GM18508 (cell line): ENCODE measurements around the gene PSMD14.
"Not testable (repeated sequence)": the region's sequence is repeated elsewhere in the genome, so short reads cannot be mapped to it uniquely, and the experiment has no call there.

ENCODE experiments used
- ATAC-seq: cut with Tn5 transposase; IDR thresholded peaks from one replicate; pipeline ENCODE4 v1.9.1; 2021; ENCODE audit warnings: moderate number of reproducible peaks; ENCODE audit not compliant: insufficient read depth, unreplicated experiment

PSMD14 gene

DNA sequence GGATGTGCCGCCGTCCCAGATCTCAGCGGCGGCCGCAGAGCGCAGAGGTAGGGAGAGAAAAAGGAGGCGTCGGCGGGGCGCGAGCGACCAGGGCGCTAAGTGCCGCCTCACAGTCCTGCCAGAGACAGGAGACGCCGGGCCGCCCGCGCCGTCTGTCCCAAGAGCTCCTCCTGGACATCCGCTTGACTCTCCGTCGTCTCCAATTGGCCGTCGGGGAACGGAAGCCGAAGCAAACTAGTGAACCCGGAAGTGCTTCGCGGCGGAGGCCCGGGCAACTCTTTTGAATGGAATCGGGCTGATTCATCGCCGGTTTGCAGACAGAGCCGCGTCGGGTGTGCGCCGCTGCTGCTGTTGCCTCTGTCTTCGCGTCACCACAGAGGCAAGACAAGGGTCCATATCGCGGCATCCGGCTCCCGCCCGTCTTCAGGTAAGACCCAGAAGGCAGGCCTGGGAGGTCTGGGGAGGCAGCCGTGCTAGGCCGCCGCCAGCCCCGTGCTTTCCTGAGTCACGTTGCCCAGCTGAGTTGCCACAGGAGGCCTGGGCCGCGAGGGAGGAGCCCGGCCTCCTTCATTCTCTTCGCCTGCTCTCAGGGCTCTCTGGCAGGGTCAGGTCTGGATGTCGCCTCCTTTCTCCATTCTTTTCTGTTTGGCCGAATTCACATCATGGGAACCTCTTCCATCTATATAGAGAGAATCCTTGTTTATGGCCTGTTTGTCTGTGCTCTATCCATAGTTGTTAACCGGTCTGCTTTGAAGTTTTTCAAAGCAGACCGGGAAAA lies at the start of gene PSMD14:
TSS of gene PSMD14 (plus strand) at position 248 of the 778 bp plus-strand sequence. CDS start 10,401 bp downstream, outside the sequence.
- peak; percentile 92 for ATAC-seq

DNA sequence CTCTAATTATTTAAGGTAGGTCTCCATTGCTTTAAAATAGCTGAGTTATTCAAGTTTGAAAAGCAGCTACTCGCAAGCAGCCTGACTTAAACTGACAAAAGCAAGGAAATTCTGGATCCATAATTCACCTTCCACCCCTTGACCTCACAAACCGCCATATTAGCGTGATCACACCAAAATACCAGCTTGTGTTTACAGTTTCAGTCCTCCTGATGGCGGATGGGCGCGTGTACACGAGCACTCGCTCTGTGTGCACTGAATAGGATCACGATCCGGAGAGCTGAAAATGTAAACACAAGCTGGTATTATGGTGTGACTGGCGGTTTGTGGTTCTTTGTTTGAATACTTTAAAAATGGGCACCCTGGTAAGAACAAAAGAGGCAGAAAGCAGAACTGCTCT lies 42.4 kb upstream of the PSMD14 start:
- ATAC-seq: no peak

DNA sequence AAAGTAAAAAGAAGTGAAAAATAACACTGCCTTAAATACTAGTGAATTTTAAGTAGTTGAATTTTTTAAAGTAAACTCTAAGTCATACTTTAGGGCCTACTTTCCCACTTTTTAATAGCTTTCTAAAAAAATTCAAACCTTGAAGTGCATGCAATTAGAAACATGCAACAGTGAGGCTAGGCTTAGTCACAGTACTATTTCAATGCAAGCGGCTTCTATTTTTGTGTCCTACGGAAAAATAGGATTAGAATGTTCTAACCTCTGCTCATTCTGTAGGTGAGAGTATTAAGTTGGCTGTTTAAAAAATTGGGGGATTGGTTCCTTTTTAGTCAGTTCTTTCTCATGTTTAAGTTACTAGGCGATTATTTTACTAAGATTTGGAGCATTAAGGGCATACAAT lies 39.1 kb upstream of the PSMD14 start:
- no peak for ATAC-seq

DNA sequence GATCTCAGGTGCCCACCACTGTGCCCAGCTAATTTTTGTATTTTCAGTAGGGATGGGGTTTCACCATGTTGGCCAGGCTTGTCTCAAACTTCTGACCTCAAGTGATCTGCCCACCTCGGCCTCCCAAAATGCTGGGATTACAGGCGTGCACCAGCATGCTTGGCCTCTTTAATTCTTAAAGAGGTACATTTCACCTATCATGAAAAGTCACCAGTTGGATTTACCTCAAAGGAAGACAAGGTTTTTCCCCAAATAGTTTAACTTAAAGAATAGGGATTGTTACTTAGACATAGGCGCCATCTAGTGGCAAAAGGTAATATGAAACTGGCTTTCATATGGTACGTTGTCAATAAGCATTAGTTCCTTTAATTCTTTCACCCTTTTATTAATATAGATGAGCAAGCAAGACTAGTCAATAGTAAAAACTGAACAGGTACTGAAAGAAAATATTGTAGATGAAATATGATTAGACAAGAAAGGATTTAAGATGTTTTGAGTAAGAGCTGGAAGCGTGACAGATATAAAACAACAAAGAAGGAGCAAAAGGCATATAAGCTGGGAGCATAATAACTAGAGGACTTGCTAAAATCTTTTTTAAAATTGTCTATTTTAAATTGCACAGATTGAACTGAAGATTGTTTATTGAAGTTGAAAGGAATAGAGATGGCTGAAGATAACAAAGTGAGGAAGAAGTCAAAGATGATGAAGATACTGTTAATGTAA lies 35.0 kb upstream of the PSMD14 start:
- ATAC-seq: peak; percentile 70

DNA sequence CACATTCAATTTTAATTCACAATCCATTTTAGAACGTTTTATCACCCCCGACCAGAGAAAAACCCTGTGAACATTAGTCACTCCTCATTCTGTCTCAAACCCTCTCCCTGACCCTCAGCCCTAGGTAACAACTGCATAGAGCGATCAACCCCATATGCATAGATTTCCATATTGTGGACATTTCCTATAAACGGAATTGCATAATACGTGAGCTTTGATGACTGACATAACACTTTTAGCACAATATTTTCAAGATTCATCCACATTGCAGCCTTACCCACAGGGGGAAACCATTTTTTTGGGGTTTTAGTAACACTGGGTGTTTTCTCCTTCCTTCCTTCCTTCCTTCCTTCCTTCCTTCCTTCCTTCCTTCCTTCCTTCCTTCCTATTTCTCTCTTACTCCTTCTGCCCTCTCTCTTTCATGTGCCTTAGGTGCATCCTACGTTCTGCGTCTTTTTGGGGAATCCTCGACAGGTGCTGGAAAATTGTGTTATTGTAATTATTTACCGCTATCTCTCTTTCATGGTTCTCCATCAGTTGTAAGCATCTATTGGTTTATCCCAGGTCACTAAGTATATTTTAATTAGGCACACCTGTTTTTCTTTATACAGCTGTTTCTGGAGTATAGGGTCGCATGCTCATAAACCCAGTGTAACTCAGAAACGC lies 29.5 kb upstream of the PSMD14 start:
- not testable (repeated sequence) for ATAC-seq

DNA sequence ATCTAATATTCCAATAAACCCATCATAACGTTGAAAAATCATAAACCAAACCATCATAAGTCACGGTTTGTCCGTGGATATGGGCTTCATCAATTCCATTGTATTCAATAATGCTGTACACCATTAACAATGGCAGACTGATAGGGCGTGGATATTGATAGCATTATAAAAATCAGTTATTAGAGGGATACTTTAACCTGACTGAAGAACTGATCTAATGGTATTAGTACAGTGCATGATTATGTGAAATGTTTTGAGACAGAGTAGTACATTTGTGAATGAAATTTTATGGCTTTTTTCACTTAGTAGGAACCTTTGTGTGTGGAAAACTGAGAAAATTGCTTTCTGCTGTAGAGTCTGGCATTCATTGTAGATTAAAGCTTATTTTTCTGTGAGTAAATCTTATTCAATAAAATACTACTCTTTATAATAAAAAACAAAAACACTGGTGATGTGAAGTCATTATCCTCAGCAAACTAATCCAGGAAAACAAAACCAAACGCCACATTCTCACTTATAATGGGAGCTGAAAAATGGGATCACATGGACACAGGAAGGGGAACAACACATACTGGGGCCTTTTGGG lies 28.9 kb upstream of the PSMD14 start:
- not testable (repeated sequence) for ATAC-seq

DNA sequence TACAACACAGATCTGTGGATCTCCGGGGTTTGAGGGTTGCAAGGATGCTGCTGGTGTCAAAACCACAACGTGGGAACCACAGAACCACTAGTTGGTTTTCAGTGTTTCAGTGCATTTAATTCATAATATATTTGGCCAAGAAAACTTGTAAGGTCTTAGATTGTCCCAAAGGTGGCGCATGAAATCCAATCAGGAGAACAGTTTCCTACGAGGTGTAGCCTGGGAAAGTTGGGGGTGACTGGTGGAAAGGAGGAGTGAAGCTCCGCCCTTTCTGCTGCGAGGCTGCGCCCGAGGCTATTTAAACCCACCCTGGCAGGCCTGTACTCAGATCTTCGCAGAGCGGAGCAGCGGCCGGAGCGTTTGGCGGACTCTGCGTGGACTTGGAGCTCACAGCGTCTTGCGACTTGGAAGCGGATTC lies 27.3 kb upstream of the PSMD14 start:
- ATAC-seq: not testable (repeated sequence)

DNA sequence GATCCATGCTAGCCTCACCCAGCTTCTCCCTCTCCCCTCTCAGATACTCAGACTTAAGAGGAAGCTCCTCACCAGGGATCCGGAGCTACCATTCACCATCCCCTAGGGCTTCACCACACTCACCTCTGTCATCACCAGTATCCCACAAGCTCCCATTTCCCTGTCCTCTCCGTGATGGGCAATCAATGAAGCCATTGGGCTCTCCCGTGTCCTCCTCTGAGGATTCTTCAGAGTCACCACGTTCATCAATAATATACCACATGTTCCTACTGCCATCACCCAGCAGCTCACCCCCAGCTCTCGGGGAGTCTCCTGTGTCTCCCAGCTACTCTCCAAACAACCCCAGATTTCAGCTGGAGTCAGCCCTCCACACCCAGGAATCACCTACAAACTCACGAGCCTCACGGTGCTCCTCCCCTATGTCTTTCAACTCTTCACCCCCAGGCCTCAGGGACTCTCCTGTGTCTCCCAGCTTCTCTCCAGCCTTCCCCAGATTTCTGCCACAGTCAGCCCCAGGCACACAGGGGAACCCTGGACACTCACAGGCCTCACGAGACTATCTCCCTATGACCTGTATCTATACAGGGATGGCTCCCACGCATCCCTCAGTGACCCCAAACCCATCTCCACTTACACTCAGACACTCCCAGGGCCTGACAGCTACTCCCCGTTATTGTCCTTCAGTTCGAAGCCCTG lies 26.5 kb upstream of the PSMD14 start:
- ATAC-seq: not testable (repeated sequence)

DNA sequence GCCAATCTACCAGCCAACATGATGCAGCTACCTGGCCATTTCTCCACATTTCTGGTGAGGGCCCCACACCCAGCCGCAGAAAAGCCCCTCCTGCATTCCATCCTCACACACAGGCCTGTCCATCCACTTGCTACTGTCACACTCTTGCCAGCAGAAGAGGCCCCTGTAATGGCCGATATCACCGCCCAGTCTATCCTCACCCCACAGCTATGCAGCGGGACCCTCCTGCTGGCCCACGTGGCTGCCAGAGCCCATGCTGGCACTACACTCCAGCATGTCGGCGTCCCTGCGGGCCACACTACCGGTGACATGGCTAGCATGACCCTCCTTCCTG lies 25.9 kb upstream of the PSMD14 start:
- ATAC-seq: not testable (repeated sequence)

DNA sequence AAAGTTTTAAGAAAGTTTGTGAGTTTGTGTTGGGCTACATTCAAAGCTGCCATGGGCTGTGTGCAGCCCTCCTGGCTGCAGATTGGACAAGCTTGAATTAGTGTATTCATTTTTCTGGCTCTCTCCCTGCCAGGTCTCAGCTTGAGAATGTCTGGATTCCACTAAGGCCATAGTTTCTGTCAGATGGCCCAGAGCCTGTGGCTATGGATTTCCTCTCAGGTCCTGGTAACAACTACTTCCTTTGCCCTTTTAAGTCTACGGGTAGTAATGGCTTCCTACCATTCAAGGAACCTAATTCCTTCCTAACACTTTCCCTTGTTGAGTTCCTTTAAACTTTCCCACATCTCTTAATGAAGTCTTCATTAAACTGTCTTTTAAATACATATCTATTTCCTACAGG lies 24.3 kb upstream of the PSMD14 start:
- no peak for ATAC-seq

DNA sequence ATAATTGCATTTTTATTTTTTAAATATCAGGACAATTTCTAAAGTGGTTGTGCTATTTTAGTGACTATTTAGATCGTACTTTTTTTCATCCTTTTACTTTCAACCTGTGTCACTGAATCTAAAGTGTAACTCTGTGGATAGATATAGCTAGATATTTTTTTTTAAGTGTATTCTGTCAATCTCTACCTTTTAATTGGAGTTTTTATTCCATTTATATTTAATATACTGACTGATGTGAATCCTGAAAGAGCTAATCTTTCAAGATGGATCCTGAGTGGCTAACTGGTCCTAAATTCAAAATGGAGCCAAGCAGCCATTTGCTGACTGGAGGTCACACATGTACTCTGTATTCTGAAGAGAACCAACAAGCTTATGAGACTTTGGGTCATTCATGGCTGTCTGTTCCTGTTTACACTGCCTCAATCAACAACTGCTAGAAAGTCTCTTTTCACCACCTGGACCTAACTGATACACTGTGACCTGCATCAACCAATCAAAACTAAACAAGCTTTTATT lies 4.6 kb upstream of the PSMD14 start:
- ATAC-seq: no peak

DNA sequence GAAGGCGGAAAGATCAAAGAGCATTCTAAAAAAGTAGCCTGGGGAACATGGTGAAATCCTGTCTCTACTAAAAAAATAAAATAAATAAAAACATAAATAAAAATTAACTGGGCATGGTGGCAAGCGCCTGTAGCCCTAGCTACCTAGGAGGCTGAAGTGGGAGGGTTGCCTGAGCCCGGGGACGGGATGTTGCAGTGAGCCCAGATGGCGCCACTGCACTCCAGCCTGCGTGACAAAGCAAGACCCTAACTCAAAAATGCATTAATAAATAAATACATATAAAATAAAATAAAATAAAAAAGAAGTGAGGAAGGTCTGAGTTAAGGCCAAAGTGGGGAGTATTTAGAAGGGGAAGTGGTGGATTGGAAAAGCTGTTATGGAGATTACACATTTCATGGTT lies 1.3 kb upstream of the PSMD14 start:
- ATAC-seq: no peak

DNA sequence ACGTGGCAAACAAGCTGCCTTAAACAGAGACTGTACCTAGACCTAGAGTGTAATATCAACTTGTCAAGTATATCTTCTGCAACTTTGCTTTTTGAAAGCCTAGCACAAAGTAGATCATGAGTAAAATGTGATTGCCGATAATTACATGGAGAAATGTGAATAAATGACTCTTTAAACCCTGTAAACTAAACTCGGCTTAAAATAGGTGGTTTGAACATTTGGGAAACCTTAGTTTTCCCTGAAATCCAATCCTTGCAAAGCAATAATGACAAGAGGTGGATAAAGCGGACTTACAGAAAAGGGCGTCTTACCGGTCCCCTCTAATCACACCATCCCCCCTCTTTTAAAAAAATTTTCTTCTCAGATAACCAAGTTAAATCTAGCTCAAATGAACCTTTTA lies 549 bp upstream of the PSMD14 start:
- no peak for ATAC-seq

DNA sequence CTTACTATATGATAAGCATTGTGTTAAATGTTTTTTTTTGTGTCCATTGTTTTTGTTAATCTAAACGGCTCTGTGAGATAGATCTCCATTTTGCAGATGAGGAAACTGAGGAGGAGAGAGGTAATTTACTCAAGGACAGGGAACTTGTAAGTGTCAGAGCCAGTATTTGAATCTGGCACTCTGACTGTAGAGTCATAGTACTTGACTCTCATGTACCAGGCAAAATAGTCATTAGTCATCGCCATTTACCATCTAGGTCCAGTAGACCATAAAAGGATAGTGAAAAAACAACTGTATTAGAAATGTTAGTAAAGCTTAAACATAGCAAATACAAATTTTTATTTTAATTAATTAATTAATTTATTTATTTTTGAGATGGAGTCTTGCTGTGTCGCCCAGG lies 4.8 kb downstream of the PSMD14 start:
- no peak for ATAC-seq

DNA sequence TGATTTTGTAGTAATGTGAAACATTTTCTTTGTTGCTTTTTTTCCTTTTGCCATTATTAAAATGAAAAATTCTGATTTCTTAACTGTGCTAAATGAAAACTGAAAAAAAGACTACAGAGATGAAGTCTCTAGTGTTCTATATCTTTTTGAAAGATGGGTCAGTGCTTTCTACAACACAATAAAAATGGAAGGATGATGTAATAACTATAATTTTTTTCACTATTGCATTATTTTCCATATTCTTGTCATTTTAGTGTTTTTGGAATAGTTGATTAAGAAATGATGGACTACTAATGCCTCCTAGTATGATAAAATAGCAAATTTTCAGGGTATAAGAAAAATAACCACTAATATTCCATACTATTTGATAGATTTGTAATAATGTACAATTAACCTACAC lies 7.2 kb downstream of the PSMD14 start:
- ATAC-seq: no peak

DNA sequence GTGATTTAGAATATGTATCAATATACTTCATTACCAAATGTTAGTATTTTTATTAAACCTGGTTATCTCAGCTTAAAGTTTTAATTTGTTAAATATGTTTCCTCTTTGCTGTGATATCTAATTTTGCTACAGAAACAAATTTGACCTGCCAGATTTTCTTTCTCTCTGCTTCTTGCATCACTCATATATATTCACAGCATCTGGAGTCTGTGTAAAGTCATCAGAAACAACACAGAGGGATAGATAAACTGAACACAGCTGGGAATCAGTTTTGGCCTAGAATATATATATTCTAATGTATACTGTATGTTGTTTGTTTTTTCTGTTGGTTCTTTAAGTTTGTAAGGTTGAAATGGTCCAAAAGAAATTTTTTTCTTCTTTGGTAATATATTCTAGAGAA lies 8.5 kb downstream of the PSMD14 start:
- no peak for ATAC-seq

DNA sequence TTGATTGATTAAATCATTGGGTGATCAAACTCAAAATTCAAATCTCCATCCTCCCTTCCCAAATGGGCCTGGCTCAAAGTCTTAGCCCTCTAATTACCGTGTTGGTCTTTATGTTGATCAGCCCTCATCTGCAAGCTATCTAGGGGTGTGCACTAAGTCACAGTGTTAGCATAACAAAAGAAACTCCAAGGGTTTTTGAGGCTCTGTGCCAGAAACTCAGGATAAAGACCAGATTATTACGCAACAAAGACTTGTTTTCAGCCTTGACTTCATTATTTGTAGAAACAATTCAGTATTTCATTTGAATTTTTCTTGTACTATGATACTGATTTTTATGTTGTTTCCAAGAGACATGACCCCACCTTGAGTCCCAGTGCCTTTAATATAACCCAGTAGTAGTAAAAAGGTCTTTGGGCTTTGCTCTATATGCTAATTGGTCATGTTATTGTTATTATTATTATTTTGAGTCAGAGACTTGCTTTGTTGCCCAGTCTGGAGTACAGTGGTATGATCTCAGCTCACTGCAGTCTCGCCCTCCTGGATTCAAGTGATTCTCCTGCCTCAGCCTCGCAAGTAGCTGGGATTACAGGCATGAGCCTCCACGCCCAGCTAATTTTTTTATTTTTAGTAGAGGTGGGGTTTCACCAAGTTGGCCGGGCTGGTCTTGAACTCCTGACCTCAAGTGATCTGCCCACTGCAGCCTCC lies 13.9 kb downstream of the PSMD14 start:
- no peak for ATAC-seq

DNA sequence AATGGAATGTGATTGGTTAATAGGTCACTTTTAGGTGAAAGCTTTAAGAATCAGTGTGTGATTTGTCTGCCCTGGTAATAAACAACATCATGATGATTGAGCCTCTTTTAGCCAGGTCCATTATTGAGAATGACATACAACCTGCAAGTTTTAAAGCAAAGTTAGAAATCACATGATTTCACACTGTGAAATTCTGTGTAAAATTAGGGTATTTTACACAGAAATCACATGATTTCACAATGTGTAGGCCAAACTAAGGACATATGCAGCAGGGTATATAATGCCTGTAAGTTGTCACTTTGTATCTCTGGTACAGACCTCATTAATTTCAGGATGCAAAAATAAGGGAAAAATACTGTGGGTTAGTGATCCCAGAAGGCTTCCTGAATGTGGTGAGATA lies 16.7 kb downstream of the PSMD14 start:
- ATAC-seq: no peak

DNA sequence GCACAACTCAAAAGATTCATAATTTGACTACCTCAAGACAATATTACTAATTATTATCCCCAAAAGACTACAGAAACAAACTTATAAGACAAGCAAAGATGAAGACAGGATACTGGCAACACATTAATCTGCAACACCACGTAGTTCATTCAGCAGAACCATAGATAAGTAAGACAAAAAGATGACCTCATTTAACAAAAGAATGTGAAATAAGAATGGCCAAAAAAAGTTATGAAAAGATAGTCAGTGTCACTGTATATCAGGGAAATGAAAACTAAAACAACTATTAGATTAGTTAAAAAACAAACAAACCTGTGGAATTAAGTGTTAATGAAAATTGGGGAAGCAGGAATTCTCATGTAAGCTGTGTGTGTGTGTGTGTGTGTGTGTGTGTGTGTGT lies 19.4 kb downstream of the PSMD14 start:
- no peak for ATAC-seq
